Bronchial epithelial cell (primary cell): ENCODE data around the gene CHSY1. TPM values are rescaled to one million over a fixed set of nuclear protein-coding genes. Genes with fewer than 3 reads are reported as not detected.
"Not testable (repeated sequence)": the region's sequence is repeated elsewhere in the genome, so short reads cannot be mapped to it uniquely, and the experiment has no call there.

ENCODE experiments used
- DNase-seq: peaks from one replicate; pipeline ENCODE4 v3.0.0-alpha.2; 2010; ENCODE audit warnings: low read depth
- FAIRE-seq: peaks from 2 replicates; lab custom pipeline; 2011; peaks lifted over from hg19 to GRCh38; lab: Jason Lieb, UNC
- H3K27me3 ChIP-seq: 2 replicates; pipeline ENCODE4 v1.5.1; 2011; ENCODE audit warnings: low read length; ENCODE audit not compliant: control insufficient read depth, insufficient read depth
- H3K36me3 ChIP-seq: 2 replicates; pipeline ENCODE4 v1.5.1; 2011; ENCODE audit warnings: low read length; ENCODE audit not compliant: control insufficient read depth, insufficient read depth
- H3K4me3 ChIP-seq: 2 replicates; pipeline ENCODE4 v1.5.1; 2011; ENCODE audit warnings: mild to moderate bottlenecking, low read depth, low read length, control low read depth
- CTCF ChIP-seq: IDR thresholded peaks from 2 replicates; pipeline ENCODE4 v1.5.1; 2011; ENCODE audit warnings: mild to moderate bottlenecking, moderate library complexity, low read length, control low read depth, inconsistent platforms; ENCODE audit not compliant: insufficient read depth, severe bottlenecking
- total RNA-seq: library from RNA; depleted of rRNA; stranded (reverse); fragments of >200 nt; gene quantifications from 2 replicates; pipeline ENCODE4 v1.2.1, GENCODE V29; 2014

Gene CHSY1
- total RNA-seq, 1 donor from 2014 or later: 21.6 TPM

- Histone ChIP-seq H3K36me3 (no peaks in the 10 kb centered on the region), H3K4me3 (no peak overlapping the region), H3K27me3 (no peaks in the 10 kb centered on the region)
- FAIRE-seq (no peak), DNase-seq (no peak)
- no peak for TF ChIP-seq CTCF
Observed at GRCh38 chr15:101131489-101132389, 120.1 kb downstream of the CHSY1 start.

- Histone ChIP-seq H3K4me3 (no peak overlapping the region), H3K27me3 (no peaks in the 10 kb centered on the region), H3K36me3 (no peaks in the 10 kb centered on the region)
- DNase-seq: no peak
- FAIRE-seq: no peak
- TF ChIP-seq CTCF: no peak
Observed at GRCh38 chr15:101129851-101130380, 121.9 kb downstream of the CHSY1 start.

- H3K27me3 ChIP-seq: no peaks in the 10 kb centered on the region
- FAIRE-seq (no peak), DNase-seq (peak; percentile 90)
- no peak for TF ChIP-seq CTCF
- no peaks in the 10 kb centered on the region for H3K36me3 ChIP-seq
- no peak overlapping the region for H3K4me3 ChIP-seq
Observed at GRCh38 chr15:101128221-101129015, 123.4 kb downstream of the CHSY1 start.

GRCh38 chr15:101127506-101128076 lies 124.3 kb downstream of the CHSY1 start:
- TF ChIP-seq CTCF: no peak
- Histone ChIP-seq H3K27me3 (no peaks in the 10 kb centered on the region), H3K4me3 (no peak overlapping the region), H3K36me3 (no peaks in the 10 kb centered on the region)
- peak; percentile 69 for DNase-seq
- FAIRE-seq: no peak

DNA sequence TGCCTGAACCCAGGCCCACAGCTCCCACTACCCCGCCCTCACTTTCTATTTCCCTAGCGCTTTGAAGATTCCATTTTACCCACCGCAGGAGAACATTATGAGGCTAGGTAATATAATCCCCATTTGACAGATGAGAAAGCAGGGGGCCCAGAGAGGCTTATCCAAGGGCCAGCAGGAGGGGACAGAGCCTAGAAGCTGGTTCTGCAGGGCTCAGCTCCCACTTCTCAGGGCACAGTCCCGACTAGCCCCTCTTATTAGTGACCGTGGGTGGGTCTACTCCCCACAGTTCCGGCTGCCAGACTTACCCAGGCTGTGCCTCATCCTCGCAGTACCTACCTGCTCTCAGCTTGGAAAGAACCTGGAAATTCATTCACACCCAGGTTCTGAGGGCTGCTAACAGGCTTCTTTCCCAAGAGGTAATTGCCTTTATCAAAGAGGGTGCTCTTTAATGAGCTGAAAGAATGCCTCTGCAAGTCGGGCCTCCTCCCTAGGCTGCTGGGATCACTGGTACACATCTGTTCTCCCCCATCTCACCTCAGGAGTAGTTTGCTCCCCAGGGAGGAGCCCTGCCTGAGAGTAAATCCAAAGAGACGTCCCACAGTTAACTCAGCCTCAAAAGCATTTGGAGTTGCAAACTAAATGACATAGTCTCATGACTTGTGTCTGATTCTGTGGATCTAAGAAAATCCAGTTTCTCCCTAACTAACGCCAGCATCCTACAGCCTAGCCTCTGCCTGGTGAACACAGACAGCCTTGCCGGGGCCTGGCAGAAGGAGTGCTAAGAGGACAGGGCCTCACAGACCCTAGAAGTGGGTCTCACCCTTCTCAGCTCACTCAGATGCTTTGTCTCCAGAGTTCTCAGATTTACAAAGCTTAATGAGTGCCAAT lies 125.0 kb downstream of the CHSY1 start:
- DNase-seq: no peak
- TF ChIP-seq CTCF: no peak
- Histone ChIP-seq H3K36me3 (no peaks in the 10 kb centered on the region), H3K4me3 (no peak overlapping the region), H3K27me3 (no peaks in the 10 kb centered on the region)
- no peak for FAIRE-seq

GRCh38 chr15:101125881-101126428 lies 125.9 kb downstream of the CHSY1 start:
- not testable (repeated sequence) for FAIRE-seq, H3K36me3 ChIP-seq, DNase-seq, H3K4me3 ChIP-seq, H3K27me3 ChIP-seq
